Uterus (tissue), 2 donors: Measurements from ENCODE around the gene HSPB9.

Experiments used
- CTCF ChIP-seq, 4 experiments: fragments of 200-600 bp in 2 of 4; fragments of 450-650 bp in 2 of 4; sonication (generic) in 2 of 4; IDR thresholded peaks; one replicate each; pipeline ENCODE4 v1.5.1; 2016 to 2019; ENCODE audit warnings: antibody characterized with exemption in 4 of 4, mild to moderate bottlenecking in 2 of 4, moderate library complexity in 1 of 4
- POLR2A ChIP-seq, 2 donors: fragments of 450-650 bp; IDR thresholded peaks; one replicate each; pipeline ENCODE4 v1.6.1; 2016; ENCODE audit warnings: antibody characterized with exemption in 2 of 2, mild to moderate bottlenecking in 1 of 2, moderate library complexity in 1 of 2

GRCh38 chr17:42166196-42166763 is 43.7 kb downstream of the HSPB9 start:
- TF ChIP-seq CTCF (IDR thresholded peaks at IDR 0.05) = no peak
- no peak for TF ChIP-seq POLR2A (IDR thresholded peaks at IDR 0.05)
